GM18517 (cell line): ENCODE data around the gene CD34.

Experiments used
- ATAC-seq: cut with Tn5 transposase; IDR thresholded peaks from one replicate; pipeline ENCODE4 v1.9.1; 2021; ENCODE audit warnings: mild to moderate bottlenecking, moderate library complexity; ENCODE audit not compliant: unreplicated experiment

Gene CD34

DNA sequence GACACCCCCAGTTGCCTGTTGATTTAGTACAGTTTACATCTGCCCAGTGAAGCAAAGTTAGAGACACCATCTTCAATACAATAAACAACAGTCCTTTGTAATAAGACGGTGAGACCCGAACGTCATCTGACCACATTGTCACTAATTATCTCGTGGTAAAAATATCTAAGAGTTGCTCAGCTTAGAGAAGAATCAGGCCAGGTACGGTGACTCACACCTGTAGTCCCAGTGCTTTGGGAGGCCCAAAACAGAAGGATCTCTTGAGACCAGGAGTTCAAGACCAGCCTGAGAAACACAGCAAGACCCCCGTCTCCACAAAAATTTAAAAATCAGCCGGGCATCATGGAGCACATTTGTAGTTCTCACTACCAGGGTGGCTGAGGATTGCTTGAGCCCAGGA lies 53.5 kb downstream of the CD34 start:
- ATAC-seq, result no peak

DNA sequence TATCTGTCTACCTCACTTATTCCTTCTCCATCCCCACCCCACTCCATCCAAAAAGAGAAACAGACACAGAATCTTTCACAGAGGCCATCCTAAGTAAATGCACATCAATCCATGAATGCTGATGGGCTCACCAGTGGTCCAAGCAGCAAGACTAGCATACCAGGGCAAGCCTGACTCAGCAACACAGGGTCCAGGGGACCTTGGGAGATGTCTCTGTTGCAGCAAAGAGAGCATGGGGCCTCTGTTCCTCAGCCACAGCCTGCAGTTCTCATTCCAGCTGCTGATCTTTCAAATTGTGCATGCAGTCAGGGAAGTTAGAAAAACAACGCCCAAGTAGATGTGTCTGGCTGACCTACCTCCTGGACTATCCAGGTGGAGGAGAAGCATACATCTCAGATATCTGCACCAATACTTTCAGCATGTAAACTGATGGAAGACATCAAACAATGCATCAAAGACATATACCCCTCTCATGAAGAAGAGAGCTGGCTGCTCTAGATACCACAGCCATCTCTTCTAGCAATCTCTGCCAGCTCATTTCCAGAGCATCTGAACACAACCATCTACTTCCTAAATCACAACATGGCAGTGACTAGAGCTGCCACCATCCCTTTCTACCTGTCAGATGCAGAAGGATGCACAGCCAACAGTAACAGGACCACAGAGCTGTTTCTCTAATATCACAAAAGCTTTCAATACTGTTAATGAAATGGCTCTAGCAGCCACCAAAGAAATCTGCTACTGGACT lies 54.5 kb downstream of the CD34 start:
- no peak for ATAC-seq

DNA sequence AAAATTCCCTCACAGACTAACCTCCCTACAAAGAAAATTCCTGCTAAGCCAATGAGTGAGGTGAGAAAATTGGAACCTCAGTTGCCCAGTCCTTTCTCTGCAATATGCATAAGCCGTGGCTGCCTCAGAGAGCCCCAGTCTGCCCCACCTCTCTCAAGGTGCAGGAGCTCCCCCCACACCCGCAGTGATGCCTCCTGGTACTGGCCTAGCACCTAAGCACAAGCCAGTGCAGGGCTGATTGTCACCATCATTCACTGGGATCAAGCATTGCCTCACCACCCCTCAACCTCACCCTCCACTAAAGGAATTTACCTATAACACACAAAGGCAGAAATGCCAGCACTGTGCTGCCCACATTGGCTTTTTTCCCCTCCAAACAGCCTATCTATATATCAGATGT lies 56.9 kb downstream of the CD34 start:
- ATAC-seq, result no peak

DNA sequence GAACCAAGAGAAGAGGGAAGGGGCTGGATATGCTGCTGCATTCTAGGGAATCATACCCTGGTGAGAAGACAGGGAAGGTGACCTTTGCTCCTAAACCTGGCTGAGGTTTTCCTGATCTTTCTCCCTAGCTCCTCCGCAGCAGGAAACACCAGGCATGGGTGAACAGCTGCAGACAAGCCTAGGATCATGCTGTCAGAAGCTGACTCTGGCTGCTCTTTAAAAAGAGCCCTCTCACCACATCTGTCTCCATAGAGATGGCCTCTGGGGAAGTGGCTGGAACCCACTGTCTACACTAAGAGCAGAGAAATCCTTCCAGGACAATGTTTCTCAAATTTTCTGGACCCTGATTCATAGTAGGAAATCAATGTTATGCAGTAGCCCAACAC lies 57.6 kb downstream of the CD34 start:
- no peak for ATAC-seq

DNA sequence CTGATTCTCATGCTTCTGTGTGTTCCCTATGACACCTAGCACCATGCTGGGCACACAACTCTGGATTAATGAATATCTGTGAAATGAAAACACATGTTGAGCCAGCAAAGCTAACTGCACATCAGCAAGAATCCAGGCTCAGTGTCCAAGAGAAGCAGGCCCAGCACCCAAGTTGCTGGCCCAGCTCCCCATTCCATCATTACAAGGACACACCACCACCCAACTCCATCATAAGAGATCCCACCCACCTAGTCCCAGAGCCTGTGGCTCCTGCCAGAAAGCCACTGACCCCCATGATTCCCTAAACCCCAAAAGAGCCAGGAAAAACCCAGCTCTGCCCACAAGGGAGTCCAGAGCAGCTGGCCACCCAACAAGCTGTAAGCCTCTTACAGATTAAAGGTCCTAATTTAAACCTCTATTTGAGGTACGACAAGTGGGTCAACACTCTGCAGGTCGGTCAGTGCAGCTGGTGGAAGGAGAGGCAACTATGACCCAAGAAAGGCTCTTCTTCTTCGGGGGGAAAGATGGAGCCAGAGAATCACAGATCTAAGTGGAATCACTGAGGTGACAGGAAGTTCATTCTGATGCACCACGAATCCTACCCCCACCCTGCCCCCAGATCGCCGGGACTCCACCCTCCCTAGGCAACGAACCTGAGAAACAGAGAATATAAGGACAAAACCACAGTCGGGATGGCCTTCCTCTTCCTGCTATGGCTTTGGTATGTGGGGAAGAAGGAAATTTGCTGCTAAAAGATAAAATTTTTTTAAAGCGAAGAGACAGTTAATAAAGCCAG lies 58.2 kb downstream of the CD34 start:
- ATAC-seq, result no peak

DNA sequence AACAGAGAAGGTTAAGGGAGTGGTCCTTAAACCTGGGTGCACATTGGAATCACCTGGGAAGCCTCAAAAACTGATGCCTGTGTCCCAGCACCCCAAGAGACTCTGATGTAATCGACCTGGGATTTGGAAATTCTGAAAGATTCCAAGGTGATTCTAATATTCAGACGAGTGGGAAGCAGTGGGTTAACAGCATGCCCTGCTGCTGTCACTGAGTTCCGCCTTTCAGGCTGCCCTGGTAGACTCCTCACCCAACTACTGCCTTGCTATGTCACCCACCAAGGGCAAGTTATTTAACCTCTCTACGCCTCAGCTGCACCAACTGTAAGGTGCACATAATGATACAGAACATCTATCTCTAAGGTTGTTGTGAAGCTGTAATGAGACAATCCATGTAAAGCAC lies 59.2 kb downstream of the CD34 start:
- no peak for ATAC-seq

DNA sequence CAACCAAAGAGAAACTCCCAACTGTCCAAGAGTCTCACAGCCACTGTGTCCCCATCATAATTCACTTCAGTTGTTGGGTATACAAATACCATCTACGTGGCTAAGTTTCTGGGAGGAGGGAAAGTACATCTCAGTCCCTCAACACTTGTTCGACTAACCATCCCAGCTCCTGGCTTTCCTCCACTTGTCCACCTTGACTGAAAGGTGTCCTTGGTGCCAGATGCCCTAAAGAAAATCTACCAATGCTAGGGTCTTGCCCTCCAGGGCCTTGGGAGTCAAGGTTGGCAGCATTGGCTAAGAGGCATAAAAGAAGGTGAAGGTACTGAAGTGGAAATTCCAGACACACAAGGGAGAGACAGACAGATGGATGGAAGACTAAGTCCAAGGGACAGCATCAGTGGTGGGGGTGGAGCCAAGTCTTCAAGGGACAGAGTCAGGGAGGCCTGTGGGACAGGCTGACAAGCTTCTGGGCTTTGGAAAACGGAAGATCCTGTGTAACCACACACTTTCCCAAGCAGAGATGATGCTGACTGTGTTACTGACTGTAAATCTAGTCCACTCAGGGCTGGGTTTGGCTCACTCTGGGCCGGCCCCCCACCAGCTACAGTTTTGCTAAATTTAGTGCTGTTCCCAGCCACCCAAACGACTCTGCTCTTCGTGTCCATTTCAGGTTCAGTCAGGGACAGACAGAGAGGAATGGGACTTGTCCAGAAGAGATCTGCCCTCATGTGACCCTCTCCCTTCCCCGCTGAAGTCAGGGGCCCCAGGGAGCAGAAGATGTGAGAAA lies 60.1 kb downstream of the CD34 start:
- no peak for ATAC-seq

DNA sequence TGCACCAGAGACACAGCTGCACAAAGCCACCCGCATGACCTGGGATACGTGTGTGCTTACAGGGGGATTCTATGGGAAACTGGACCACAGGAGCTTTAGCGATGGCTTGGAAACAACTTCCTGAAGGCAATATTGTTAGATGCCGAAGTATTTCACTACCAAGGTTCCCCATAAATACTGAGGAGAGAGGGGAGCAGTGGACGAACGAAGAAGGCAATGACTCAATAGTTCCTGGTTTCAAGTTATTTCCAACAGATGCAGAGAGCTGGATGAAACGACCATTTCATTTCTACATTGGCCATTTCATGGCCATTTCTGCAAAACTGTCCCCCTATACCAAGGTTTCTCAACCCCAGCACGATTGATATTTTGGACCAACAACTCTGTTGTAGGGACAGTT lies 61.3 kb downstream of the CD34 start:
- no peak for ATAC-seq

DNA sequence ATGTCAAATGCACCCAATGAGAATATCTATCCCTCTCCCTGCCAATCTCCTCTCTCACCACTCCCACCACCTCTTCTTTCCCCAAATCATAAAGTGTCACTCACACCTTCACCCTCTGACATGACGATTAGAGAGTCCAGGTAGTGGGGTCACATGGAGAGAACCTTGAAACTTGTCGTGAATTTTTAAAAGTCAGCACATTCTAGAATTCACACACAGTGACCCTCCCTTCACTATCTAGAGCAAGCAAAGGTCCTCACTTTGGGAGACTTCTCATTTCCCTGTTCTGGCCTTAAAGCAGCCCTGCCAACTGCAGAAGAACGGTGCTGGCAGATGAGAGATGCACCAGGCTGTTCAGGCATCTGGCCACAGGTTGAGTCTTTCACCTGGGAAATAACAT lies 61.9 kb downstream of the CD34 start:
- ATAC-seq, result no peak

DNA sequence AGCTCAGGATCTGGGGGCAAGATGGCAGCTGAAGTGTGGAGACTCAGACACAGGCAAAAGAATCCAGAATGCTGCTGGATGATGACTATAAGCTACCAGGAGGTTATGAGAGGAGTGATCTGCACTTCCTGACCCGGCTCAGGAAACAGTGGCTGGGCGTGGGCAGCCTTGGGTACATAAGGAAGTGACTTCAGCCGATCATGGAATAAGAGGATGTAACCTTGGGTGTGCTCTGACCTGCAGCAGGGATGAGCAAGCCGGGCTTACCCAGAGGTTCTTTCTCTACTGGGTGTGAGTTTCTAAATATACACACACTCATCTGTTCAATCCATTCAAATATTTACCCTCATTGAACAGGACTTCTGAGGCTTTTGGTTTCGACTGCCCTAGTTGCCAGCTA lies 62.7 kb downstream of the CD34 start:
- ATAC-seq, result peak; percentile 65

DNA sequence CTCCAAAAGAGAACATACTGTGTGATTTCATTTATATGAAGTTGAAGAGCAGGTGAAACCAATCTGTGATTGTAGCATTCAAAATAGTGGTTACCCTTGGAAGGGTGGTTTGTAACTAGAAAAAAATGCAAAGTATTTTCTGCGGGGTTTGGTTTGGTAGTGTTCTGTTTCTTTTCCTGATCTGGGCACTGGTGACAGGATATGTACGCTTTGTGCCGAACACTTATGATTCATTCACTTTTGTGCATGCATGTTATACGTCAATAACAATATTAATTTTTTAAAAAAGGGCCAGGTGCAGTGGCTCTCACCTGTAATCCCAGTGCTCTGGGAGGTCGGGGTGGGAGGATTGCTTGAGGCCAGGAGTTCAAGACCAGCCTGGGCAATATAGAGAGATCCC lies 63.8 kb downstream of the CD34 start:
- no peak for ATAC-seq

DNA sequence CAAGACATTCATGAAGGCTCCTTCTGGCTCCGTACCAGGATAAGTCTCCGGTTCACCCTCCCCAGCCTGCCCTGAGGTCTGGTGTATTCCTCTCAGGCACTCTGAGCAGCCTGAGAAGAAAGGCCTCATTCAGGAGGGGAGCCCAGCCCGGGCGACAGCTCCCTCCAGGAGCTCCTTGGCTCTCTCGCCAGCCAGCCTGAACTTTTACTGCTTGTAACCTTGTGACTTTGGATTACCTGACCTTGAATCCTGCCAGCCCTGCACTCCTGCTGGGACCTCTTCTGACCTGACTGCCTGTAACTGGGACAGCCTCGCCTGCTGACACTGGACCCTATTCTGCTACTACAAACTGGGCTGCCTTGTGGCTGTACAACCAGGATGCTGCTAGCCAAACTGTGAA lies 65.8 kb downstream of the CD34 start:
- no peak for ATAC-seq

DNA sequence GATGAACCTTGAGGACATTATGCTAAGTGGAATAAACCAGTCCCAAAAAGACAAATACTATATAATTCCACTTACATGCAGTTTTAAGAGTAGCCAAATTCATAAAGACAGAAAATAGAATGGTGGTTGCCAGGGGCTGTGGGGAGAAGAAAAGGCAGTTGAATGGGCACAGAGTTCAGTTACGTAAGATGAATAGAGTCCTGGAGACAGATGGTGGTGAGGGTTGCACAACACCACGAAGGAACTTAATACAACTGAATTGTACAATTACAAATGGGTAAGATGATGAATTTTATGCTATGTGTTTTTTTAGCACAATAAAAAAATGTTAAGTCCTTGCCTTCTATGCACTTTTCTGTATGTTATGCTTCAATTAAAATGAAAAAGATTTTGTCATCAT lies 66.6 kb downstream of the CD34 start:
- ATAC-seq, result no peak

DNA sequence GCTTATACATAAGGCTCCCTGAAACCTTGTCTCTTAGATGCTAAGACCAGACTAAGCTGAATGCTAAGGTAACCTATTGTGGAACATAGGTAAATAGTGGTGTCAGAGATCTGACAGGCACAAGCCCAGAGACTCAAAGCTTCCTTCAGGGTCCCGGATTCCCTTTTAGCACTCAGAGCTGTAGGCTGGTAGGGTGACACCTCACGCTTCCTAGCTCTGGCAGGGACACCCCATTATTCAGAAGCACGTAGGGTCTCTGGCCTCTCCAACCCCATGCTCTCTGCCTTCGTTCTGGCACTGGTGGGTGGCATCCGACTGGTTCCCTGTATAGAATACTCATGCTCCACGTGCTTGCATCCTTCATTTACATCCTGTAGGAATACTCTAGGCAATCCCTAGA lies 68.4 kb downstream of the CD34 start:
- ATAC-seq, result no peak

DNA sequence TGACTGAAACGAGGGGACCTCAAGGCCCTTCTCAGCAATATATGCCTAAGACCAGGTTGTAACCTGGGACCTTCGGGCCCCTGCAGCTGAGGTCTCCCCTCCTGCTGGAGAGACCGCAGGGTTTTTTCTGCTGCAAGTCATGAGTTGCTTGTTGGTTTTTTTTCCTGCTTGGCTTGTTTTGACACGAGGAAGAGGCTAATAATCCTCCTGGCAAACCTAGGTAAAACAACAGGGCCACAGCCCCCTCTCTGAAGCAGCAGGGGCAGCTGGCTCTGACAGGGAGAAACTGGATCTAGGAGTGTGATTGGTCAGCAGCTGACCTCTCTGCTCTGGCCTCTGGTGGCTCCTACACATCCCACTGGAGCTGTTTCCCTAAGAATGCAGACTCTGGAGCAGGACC lies 69.0 kb downstream of the CD34 start:
- ATAC-seq, result no peak

DNA sequence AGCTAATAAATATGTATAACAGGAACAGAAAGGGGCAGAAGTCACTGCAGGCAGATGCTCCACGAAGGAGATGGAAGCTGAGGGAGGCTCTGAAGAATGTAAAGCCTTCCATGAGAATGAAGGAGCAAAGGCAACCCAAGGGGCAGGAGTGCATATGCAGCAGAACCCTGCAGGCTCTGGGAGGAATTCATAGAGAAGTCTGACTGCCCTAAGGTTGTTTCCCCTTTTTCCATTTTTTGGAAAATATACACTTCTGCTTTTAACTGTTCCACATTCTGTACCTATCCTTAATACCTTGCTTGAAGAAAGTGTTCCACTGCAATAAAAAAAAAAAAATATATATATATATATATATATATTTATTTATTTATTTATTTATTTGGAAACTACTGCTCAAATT lies 69.6 kb downstream of the CD34 start:
- ATAC-seq, result no peak

DNA sequence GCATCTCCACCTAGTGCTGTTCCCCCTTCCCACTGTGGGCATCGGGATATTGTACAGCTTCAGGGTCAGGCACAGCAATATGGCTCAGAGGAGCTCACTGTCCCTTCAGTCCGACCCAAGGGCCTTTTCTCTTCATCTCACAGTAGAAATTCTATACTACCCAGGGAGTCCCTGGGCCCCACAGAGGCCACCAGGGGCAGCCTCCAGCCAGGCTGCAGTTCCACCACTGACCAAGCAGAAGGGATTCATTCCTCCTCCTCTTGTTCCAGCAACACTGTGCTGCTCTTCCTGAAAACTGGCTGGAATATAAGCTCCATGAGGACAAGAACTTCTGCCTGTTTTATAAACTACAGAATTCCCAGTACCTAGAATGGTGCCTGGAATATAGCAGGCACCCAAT lies 70.5 kb downstream of the CD34 start:
- ATAC-seq, result no peak

DNA sequence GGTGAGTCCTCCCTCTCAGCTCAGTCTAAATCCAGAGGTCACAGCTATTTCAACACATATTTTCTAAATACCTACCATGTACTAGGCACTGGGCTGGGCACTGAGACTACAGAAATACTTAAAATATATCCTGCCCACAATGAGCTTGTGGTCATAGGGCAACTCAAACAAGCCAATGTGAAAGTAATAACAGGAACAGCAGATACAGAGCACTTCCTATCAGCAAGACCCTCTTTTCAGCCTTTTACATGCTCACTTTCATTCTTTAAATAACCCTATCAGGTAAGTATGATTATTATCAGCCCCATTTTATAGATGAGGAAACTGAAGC lies 71.9 kb downstream of the CD34 start:
- ATAC-seq, result no peak

DNA sequence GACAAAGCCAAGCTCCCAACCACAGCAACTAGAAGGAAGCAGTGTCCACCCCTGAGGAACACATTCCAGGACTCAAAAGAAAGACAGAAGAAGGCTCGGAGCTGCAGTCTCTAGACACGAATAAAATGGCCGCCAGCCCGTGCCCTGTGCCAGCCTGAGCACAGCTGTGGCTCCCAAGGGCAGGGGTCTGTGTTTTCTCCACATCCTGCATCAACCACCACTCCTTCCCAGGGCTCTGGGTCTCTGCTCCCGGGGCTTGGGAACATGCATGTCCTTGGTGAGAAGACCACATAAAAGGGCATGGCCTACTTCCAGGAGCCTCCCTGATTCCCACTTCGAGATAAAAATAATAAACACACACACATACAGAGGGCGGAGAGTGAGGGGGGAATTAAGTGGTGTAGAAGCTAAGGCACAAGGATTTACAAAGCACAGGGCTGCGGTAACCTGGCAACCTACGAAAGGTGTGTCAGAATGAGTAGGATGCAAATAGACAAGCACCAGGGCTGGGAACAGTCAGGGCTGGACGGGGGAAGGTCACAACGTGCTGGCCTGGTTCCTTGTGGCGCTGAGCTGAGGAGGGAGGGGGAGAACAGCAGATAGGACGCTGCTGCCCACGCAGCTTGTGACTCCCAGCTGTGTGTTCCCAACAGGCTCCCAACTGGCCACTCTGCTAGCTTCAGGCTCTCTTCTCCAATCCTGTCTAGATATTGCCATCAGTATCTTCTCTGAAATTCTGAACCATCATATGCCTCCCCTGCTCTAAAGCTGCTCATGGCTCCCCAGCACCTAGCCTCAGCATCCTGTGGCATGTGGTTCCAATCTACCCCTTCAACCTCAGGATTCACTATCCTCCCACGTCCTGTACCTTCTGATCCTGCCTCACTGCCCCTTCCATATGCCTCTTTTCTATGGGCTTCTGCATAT lies 72.5 kb downstream of the CD34 start:
- no peak for ATAC-seq

DNA sequence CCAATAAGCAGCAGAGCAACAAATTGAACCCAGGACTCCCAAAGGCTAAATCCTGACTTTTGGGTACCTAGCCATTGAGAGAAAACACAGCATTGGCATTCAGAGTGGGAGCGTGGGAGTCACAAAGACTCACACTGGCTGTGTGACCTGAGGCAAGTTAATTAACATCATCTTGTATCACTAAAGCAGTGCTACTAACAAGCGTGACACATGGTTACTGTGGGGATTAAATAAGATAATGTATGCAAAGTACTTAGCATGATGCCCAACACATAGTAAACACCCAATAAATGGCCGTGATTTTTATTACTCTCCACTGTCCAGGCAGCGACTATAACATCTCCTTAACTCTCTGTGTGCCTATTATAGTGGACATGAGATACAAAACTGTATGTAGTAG lies 73.3 kb downstream of the CD34 start:
- ATAC-seq, result no peak
